ENCODE data around the gene PTPRE.

PTPRE gene

DNA sequence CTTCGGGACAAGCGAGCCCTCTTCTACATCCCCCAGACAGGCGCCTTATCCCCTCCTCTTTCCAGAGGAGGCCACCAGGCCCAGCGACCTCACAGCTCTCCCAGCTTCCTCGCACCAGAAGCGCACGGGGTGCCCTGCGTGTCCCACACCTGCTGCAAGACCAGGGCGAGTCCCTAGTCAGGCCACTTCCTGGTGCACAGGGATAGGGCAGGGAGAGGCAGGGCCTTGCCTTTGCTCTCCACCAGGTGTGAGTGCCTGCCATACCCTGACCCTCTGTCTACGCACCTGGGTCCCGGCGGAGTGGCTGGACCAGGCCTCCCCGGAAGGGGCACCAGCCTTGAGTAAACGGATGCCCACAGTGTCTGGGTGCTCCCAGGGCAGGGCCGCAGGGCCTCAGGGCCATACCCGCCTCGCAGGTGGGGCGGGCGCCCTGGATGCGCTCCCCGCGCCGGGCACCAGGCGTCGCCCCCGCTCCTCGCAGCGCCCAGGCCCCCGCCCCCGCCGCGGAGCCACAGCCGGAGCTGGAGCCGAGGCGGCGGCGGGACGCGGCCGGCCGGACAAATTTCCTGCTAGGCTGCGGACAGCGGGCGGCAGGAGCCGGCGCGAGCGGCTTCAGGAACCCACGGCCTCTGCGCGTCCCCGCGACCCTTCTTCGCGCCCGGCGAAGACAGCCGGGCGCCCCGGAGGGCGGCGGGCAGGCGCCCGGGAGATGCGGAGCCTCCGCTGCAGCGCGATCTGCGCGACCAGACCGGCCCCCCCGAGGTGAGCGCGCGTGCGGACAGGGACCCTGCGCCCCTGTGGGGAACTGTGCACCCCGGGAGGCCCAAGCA lies at the start of gene PTPRE:
Gene PTPRE, plus strand, starts transcription at position 556 of the 830 bp plus-strand sequence. CDS start 133,779 bp downstream, outside the sequence.
- peak in 40 of 51 donors; percentile 18 to 83 (median 60) for DNase-seq

DNA sequence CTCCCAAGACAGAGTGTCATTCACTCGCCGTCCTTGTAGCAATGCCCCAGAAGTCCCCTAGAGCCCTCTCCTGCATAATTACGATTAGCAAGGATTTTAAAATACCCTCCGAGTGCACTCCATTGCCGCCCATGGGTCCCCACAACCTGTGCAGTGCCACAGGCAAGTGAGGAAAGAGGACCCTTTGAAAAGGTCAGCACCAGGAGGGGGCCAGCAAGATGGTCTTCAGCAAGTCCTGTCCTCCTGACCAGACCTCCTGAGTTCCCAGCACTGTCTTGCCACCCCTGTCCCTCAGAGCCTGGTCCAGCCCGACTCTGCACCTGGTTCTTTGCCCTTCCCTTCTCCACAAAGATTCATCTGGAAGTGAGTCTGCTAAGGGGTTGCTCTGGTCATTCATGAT lies 46.3 kb upstream of the PTPRE start:
- no peak for DNase-seq

DNA sequence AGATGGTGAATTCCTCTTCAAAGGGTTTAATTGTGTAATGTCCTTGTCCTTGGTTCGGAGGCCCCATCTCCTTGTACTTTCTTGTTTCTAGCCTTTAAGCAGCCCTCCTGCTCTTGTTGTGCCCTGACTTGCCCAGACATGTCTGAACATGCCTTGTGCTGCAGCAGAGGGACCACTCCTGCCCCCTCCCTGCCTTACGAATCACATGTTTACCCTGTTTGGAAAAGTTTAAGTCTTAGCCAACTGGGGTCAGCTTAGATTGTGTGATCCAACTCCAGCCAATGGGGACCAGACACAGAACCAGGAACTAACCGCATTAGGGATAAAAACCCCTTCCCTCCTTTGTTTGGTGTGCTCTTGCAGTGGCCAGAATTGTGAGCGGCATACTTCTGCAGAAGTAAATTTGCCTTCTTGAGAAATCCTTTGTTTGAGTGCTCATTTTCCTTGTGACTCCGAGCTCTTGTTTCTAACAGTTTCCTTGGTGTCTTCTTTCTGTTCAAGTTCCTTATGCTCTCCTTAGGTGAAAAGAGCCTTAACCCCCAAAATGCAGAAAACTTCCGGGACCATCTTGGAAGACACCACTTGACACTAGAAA lies 43.6 kb upstream of the PTPRE start:
- no peak for DNase-seq

- DNase-seq, result no peak
These were observed 40.5 kb upstream of the PTPRE start for GRCh38 chr10:127866276-127867013.

- DNase-seq, result no peak
These were observed 39.1 kb upstream of the PTPRE start for GRCh38 chr10:127867805-127868204.

- no peak for DNase-seq
These were observed 37.6 kb upstream of the PTPRE start for GRCh38 chr10:127869329-127869728.

GRCh38 chr10:127871631-127872010 lies 35.3 kb upstream of the PTPRE start:
- DNase-seq, result no peak

GRCh38 chr10:127872011-127872761 lies 34.7 kb upstream of the PTPRE start:
- peak in 1 of 51 donors; percentile 24 for DNase-seq

GRCh38 chr10:127872871-127873600 lies 33.9 kb upstream of the PTPRE start:
- peak in 3 of 51 donors; percentile 9 to 11 (median 10) for DNase-seq

- DNase-seq, result no peak
These were observed 32.9 kb upstream of the PTPRE start for GRCh38 chr10:127873901-127874470.

DNA sequence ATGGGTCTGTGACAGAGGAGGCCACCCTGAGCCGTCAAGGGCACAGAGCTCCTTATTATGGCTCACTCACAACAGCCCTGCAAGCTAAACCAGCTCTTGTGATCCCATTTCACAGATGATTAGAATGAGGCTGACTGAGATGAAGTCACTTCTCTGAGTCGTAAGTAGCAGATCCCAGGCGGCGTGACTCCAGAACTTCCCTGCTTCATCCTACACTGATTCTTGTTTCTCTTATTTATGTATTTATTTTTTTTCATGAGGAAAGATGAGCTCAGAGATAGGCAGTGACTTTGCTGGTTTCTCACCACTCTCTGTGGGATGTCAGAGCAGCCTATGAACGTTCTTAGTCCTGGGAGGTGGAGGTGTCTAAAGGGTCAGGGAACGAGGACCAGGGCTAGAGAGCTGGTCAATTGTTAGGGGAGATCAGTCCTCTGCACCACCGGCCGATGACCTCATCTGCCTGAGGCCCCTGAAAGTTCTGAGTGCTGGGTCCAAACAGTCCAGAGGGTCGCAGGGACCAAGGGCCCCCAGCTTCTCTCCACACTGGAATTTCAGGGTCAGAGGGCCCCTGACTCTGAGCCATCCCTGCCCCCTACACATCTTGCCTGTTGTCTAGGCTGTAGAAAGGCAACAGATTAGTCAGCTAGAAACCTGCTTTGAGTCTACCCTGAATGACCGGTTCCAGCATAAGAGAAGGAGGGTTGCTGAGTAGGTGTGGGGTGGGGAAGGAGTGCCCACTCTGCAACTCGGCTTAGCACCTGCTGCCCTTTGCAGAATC lies 32.0 kb upstream of the PTPRE start:
- DNase-seq, result no peak

DNA sequence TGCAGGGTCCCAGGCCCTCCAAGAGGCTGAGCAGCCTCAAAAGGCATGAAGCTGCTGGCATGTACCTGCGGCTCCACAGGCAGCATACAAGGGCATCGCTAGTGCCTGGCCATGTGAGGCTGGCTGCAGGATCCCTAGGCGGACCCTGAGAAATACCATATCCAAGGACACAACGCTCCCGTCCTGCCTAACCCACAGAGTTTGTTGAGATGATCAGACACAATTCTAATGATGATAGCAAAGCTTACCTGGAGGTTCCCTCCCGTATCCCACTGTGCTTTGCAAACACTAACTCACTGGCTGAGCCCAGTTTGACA lies 31.5 kb upstream of the PTPRE start:
- no peak for DNase-seq

DNA sequence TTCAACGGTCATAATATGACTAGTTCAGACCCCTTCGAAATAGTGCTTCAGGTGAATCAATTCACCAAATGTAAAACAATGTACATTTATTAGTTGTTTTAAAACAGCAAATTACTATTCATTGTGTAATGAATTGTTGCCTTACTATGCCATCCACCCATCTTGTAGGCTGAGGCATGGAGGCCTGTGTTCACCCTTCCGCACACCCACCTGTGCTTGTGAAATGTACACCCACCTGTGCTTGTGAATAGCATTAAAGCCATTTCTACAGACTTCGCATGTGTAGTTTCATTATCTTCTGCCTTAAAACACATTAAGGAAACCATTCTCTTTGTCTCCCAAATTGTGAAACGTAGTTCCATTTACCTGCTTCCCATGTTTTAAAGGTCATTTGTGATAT lies 31.0 kb upstream of the PTPRE start:
- no peak for DNase-seq

- DNase-seq, result no peak
These were observed 29.8 kb upstream of the PTPRE start for GRCh38 chr10:127877116-127877515.

DNA sequence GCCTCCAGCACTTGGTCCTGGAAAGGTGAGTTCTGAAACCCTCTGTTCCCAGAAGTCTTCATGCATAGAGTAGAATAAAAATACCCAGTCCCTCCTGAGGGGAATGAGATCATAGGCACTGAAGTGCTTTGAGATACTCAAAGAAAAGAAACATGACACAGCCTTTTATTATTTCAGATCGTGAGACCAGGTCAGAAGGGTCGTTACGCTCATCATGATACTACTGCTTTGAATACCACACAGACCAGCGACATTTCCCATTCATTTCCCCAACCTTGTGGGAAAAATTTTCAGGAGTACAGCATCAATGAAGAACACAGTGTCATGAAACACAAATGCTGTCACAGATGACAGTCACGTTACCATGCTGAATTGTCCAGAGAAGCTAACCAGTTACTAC lies 29.2 kb upstream of the PTPRE start:
- no peak for DNase-seq

- DNase-seq, result no peak
These were observed 28.3 kb upstream of the PTPRE start for GRCh38 chr10:127878475-127879055.

GRCh38 chr10:127880557-127880956 lies 26.3 kb upstream of the PTPRE start:
- DNase-seq, result peak in 11 of 51 donors; percentile 10 to 30 (median 22)

- DNase-seq, result no peak
These were observed 25.6 kb upstream of the PTPRE start for GRCh38 chr10:127881262-127881661.

GRCh38 chr10:127882391-127882790 lies 24.5 kb upstream of the PTPRE start:
- DNase-seq, result no peak
